Non-pigmented ciliary epithelial cell (primary cell): ENCODE data around the gene FIZ1.

Source experiments
- DNase-seq: peaks from one replicate; pipeline ENCODE4 v3.0.0-alpha.2; 2010; ENCODE audit warnings: low read depth

Gene FIZ1

GRCh38 chr19:55613930-55614710 is 14.8 kb upstream of the FIZ1 start:
- DNase-seq = no peak

- no peak for DNase-seq
Observed at GRCh38 chr19:55613396-55613795, 14.1 kb upstream of the FIZ1 start.

DNA sequence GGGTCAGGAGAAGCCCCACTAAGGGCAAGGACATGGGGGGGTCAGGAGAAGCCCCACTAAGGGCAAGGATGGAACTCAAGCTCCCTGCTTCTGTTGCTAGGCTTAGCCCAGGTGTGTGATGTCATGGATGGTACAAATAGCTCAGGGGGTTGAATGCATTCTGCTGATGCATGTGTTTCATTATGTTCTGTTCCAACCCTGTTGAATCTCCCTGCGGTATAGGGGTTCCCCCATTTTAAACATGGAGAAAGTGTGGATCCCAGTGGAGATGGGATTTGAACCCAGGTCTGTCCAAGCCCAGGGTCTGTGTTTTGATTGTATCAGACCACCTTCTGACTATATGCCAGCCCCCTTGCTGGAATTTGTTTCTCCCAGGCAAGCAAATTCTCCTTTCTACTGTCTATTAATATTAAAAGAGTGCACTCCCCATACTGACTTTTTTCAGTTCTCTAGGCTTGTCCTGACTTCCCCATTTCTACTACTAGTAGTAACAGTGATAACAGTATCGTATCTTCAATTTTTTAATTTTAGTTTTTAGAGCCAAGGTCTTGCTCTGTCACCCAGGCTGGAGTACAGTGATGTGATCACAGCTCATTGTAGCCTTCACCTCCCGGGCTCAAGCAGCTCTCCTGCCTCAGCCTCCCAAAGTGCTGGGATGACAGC is 12.8 kb upstream of the FIZ1 start:
- DNase-seq = no peak

DNA sequence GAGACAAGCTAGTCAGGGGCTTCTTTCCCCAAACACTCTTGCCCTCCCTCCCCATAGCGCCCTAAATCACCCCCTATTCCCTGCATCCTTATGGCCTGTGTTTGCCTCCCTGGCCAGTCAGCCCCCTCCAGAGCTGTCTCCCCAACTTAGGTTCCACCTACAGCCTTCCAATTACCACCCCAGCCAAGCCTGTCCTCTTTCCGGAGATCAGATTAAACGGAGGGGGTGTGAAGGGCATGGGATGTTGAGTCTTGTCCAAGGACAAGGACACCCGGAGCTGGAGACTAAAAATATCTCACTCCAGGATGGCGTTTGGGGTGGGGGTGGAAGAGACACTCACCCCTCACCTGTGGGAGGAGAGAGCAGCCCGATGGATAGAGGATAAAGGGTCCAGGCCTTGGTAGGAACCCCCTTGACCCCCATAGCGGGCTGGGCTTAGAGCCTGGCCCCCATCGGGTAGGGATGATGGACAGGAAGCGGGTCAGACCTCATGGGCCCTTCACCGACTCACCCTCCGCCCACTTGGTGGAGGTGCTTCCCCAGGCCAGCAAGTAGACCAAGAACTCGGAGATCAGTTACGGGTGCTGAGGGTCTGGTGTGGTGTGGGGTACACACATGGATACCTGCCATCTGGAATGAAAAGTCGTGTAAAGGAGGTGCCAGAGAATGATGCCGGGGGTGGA is 12.1 kb upstream of the FIZ1 start:
- DNase-seq = no peak

GRCh38 chr19:55609326-55609725 is 10.0 kb upstream of the FIZ1 start:
- DNase-seq = no peak

GRCh38 chr19:55606817-55607216 is 7.5 kb upstream of the FIZ1 start:
- DNase-seq = no peak

- no peak for DNase-seq
Observed at GRCh38 chr19:55606471-55606787, 7.1 kb upstream of the FIZ1 start.

DNA sequence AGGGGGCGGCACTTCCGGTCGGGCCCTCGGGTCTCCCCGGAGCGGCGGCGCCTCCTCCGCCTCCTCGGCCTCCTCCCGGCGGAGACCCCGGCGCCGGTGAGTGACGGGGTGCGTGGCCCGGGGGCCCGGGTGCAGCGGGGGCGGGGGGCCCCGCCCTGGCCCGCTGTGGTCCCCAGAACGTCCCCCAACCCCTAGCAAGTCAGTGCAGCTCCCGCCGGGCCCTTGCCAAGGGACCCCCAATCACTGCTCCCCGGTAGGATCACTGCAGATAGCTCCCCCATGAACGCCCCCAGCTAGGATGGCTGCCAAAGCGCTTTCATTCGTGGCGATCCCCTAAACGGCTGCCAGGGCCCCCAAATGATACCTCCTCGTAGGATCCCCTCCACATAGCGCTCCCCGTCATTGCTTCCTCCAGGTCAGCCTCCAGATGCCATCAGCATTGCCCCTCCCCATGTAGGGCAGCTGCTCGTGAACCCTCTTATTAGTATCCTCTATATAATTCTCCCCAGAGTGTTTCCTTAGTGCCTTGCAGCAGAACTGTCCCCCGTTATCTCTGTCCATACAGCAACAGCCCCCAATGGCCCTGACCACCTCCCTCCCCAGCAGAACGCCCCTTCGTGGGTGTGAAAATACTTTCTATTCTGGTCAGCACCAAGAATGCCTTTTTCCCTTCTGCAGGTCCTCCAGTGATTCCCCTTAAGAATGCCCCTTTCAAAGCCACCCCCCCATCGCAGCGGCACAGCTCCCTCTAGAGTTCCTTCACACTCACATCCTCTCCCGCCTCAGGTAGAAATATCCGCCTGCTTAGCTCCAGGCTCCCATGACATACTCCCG is 6.5 kb upstream of the FIZ1 start, which contains the start of gene ZNF865:
TSS of gene ZNF865 (plus strand) at position 11 of the 834 bp plus-strand sequence. CDS start 7,972 bp downstream, outside the sequence.
- peak; percentile 70 for DNase-seq

DNA sequence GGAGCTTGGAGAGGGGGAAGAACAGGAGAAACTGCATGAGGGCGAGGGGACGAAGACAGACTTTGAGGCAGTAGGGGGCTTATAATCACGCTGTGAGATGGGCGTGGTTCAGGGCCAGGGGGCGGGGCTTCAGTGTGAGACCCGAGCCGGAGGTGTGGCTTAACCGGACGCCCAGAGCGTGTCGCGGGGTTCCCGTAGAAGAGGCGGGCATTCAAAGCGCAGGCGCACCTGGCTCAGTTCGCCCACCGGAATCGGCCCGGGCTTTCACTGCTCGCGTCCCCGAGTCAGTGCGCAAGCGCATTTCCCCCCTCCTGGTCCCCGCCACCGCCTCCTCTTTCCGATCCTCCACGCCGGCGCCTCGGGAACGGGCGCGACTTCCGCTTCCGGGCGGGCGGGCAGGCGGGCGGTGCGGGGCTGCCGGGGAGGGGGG is 5.9 kb upstream of the FIZ1 start:
- DNase-seq = peak; percentile 87

- DNase-seq = no peak
Observed at GRCh38 chr19:55603581-55604292, 4.4 kb upstream of the FIZ1 start.

- no peak for DNase-seq
Observed at GRCh38 chr19:55603115-55603514, 3.8 kb upstream of the FIZ1 start.

- no peak for DNase-seq
Observed at GRCh38 chr19:55602104-55603001, 3.0 kb upstream of the FIZ1 start.

- DNase-seq = no peak
Observed at GRCh38 chr19:55601084-55601483, 1.8 kb upstream of the FIZ1 start.

- DNase-seq = no peak
Observed at GRCh38 chr19:55600662-55601028, 1.3 kb upstream of the FIZ1 start.

DNA sequence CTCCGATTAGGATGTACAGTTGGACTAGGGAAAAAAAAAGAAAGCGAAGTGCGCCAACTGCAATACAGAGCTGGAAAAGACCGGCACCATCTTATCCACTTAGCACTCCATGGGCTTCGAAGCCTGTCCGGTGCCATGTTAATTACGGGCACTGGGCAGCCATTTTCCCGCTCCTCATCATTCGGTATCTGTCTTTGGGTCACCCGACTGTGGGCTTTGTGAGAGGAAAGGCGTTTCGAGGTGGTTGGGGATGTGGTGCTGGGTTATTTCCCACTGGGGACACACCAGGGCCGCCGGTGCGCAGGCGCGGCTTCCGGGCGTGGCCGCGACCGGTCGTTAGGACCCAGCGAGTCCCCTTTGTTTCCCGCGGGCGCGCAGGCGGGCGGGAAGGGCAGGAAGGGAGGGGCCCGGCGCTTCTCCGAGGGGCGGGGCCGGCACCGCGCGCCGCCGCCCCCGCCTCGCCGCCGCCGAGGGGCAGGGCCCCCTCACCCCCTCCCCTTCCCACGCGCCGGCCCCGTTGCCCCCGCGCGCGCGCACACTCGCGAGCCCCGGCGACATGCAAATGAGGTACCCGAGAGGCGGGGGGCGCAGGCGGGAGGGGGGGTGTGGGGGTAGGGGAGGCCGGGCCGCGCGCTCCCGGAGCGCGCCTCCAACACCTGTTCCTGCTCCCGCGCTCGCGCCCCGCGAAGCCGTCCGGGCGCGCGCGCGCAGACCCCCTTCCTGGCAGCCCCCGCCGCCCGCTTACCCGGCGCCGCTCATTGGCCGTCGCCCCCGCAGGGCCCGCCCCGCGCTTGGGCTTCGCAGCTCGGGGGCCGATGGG is 735 bp upstream of the FIZ1 start, which contains the start of gene ZNF524:
TSS of gene ZNF524 (plus strand) at position 447 of the 820 bp plus-strand sequence. CDS start 1,825 bp downstream, outside the sequence.
- no peak for DNase-seq

DNA sequence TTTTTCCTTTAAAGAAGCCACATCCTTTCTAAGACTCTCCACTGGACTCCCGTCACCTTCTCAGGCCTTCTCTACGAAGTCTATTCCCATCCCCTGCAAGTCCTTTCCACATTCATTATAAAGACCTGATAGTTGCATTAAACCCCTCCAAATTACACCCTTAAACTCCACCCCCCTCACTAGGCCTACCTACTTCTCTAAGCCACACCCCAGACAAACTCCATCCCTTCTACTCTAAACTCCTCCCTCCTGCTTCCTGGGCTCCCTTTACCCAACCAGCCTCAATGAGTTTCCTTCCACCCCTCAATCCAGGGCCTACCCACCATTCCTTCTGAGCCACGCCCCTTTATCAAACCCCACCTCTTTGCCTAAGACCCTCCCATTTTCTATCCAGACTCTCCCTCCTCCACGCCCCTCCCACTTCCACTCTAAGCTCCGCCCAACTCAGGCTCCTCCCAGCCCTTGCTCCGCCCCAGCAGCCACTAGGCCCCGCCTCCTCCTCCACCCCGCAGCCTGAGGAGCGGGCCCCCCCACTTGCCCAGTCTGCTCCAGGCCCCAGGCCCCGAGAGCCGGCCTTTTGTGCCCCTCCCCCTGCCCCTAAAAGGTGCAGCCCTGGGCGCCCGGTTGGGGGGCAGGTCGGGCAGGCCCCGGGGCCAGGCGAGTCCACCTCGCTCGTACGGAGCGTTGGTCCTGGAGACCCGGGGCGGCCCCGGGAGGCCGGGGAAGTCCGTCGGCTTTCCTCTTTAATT is 424 bp downstream of the FIZ1 start:
- peak; percentile 85 for DNase-seq

GRCh38 chr19:55598034-55598433 is 1.3 kb downstream of the FIZ1 start:
- DNase-seq = no peak

GRCh38 chr19:55597501-55597921 is 1.8 kb downstream of the FIZ1 start:
- DNase-seq = no peak

DNA sequence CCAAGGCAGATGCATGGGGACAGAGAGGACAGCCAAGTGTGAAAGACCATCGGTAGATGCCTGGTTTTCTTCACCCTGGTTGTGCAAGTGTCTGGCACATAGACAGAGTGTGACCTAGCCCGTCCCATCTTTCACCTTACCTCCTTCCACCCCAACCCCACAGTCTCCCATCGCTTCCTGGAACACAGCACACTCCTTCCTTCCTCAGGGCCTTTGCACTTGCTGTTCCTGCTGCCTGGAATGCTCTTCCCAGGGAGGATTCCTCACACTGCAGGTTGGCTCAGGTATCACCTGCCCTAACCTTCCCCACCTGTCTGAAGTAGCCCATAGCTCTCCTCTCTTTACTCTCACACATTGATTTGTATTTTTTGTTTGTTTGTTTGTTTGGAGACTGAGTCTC is 3.0 kb downstream of the FIZ1 start:
- no peak for DNase-seq
